CD4-positive, alpha-beta T cell treated with Interleukin-4 for 1 hour (primary cell): Measurements from ENCODE around the gene SLC35E2B.
A peak's percentile ranks its signal among the peaks of the same experiment; 100 is the strongest.
"Not testable (repeated sequence)": the region's sequence is repeated elsewhere in the genome, so short reads cannot be mapped to it uniquely, and the experiment has no call there.

Experiments used
- DNase-seq, 2 donors: peaks; one replicate each; pipeline ENCODE4 v3.0.0-alpha.2; 2020 to 2022

SLC35E2B gene

DNA sequence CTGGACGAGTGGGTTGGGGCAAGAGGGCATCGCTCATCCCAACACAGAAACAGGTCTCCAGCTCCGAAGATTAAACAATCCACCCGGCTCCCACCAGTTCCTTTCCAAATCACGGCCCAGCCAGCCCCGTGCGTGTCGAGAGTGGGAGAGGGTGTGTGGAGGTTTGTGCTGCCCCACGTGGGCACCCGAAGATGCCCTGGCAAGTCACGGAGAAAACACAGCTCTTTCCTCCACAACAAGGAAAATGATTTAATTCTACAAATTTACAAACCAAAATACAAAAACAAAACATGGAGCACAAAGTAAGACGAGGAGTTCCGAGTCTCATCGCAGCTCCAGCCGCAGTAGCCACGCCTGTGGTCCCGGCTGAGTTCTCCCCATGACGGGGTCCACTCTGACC, 9.9 kb upstream of the SLC35E2B start:
- not testable (repeated sequence) for DNase-seq

DNA sequence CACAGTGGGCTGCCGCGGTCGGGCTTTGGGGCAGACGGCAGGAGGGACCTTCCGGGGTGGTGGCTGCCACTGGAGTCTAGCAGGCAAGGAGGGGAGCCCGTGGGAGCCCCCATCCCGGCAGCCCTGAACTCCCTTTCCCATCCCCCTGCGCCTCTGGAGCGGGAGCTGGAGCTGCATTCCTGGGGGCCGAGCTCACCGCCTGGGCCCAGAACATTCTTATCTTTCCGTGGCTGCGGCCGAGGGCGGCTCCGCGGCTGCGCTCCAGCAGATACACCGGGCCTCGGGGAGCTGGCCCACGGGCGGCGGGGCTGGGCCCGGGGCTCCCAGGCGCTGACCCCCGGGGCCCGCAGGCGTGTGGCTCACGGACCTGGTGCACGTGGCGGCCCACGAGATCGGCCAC, 8.0 kb upstream of the SLC35E2B start:
- not testable (repeated sequence) for DNase-seq

DNA sequence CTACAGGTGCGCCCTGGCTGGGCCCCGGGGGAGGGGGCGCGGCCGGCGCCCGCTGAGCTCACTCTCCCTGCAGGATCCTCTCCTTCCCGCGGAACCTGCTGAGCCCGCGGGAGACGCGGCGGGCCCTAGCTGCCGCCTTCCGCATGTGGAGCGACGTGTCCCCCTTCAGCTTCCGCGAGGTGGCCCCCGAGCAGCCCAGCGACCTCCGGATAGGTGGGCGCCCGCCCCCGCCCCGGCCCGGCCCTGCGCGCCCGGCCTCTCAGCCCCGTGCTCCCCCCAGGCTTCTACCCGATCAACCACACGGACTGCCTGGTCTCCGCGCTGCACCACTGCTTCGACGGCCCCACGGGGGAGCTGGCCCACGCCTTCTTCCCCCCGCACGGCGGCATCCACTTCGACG, 7.5 kb upstream of the SLC35E2B start:
- DNase-seq: not testable (repeated sequence)

DNA sequence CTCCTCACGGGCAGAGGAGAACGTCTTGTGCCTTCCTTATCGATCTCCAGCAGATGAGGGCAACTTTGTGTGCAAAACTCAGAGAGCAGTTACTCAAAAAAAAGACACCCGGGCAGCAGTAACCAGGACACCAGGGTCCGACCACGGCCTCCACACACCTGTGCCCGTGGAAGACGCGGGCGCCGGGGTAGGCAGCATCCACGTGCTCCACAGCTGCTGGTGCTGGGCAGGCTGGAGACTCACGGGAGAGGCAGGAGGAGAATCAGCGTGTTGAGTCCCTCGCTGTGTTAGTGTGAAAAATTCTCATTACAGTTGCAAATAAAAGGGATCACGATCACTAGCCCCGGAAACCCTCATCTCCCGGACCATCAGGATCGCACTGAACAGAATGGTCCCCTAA, 6.5 kb upstream of the SLC35E2B start:
- DNase-seq: not testable (repeated sequence)

DNA sequence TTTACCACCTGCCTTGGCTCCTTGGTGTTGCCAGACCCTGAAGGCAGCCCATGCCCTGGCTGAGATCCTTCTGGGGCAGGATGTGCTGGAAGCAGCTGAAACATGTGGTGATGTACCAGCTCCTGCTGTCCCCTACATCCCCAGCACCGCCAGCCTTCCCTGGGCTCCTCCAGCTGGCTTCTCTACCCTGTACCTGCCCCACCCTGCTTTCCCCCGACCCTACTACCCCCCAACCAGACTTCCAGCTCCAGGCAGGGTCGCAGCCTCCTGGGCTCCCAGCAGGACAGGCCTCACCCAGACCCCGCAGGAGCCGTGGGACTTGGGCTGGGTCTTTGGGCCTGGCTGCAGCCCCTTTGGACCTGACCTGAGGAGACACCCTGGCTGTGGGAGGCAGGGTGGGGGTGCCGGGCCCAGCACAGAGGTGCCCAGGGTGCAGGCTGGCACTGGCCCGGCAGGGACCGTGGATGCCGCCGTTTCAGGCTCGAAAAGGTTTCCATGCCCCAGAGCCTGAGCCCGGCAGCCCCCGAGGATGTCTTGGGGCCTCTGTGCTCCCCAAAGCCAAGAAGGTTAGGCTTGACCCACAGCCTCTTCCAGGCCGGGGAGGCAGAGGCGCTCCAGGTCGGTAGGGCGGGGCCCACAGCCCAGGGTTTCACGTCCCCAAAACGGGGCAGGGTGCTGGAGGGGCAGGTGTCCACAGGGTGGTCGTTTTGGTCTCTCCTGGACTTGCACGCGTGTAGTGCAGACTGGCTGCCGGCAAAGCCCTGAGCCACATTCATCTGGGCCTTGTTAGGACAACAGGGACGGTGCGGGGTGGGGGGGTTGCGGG, 5.0 kb upstream of the SLC35E2B start:
- DNase-seq: not testable (repeated sequence)

DNA sequence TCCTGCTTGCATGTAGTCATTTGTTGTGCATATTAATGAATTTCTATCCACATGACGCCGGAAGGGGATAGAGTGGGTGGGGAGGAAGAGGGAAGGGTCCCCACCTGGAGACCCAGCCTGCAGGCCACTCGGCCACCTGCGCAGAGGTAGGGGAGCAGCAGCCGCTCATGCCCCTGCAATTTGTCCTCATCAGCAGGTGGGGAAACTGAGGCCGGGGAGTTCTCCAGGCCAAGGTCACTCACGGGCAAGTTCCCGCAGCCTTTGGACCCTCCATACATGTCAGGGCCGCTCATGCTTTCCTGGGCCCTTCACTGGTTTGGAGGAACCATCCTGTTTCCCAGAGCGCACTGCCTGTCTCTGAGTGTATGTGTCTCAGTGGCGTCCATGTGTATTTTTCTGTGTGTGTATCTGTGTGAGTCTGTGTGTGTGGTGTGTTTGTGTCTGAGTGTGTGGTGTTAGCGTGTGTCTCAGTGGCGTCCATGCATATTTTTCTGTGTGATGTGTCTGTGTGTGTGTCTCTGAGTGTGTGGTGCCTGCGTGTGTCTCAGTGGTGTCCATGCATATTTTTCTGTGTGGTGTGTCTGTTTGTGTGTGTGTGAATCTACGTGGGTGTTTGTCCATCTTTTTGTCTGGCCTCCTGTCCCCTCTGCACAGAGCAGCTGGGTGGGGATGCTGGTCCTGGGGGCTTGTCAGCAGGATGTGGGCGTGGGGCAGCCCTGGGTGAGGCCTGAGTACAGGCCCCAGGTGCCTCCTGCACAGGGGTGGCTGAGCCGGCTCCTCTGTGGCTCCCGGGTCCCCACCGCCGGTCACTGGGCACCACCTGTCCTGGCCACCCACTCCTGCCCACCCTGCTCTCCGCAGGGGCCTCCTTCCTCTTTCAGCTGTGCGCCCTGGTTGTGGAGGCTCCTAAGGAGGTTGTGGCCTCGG, 4.1 kb upstream of the SLC35E2B start:
- not testable (repeated sequence) for DNase-seq

DNA sequence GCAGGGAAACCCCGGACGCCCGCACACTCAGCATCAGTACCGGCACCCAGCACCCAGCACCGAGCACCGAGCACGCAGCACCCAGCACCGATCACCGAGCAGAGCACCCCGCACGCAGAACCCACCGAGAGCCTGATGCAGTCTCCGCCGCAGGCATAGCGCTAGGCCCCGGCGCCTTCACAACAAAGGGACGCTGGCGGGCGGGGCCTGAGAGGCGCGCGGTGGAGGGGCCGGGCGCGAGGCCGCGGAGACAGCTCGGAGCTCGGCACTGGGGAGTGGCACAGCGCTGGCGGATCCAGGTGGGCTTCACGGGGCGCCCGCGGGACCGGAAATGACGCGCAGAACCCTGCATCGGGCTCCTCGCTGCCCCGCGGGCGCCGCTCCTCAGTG, 276 bp downstream of the SLC35E2B start:
- DNase-seq: not testable (repeated sequence)

DNA sequence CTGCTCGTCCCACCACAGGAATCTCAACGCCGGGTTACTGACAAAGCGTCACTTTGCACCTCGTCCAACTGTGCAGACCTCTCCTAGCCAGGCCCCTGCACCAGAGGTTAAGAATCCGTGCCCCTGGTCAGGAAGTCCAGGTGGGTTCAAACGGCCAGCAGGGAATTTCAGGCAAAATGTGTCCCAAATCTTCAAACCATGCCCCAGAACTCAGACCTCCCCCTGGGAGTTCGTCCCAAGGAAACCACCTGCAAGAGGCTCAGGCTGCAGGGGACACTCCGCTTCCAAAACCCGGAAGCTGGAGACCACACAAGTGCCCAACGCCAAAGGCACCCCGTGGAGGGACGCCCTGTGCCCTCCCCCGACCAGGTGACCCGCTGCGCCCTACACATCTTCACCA, 1.2 kb downstream of the SLC35E2B start:
- not testable (repeated sequence) for DNase-seq

DNA sequence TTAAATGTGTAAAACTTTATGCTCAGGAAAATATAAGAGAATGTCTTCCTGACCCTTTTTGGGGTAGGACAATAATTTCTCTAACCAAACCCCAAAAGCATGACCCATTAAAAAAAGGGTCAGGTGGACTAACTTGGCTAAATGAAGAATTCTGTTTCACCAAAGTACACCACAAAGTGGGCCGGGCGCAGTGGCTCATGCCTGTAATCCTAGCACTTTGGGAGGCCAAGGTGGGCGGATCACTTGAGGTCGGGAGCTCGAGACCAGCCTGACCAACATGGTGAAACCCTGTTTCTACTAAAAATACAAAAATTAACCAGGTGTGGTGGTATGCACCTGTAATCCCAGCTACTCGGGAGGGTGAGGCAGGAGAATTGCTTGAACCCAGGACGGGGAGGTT, 3.1 kb downstream of the SLC35E2B start:
- DNase-seq: not testable (repeated sequence)

DNA sequence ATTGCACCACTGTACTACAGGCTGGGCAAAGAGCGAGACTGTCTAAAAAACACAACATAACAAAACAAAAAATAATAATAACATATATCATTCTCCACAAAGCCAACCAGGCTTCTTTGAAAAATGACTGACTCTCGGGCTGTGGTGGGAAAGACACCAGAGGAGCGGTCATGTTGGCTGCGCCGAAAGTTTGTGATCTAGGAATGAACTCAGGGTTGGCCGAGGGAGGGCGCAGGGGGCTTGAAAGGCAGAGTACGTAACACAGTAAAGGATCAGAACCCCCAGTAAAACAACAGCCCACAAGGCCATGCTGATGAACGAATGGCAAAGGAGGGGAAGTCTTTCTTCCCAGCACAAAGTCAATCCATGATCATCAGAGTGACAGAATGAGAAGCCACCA, 4.7 kb downstream of the SLC35E2B start:
- DNase-seq: no peak

DNA sequence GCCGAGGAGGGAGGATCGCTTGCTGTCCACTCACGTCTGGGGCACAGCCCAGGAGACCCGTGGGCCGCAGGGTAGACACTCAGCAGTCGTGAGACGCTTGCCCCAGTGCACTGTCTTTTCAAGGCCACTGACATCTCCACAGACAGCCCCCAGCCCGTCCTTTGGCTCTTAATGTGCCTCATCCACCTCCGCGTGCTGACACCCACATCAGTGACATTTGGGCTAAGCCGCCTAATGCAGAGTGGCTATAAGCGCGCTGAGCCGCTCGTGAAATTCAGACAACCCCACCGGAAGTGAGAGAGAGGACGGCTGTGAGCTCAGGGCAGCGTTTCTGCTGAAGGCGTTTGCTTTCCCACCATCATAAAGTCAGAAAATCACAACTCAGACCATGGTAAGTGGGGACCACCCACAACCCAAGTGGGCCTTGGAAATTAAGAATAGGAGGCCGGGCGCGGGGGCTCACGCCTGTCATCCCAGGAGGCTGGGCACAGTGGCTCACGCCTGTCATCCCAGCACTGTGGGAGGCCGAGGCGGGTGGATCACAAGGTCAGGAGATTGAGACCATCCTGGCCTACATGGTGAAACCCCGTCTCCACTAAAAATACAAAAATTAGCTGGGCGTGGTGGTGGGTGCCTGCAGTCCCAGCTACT, 8.4 kb downstream of the SLC35E2B start:
- DNase-seq: no peak

DNA sequence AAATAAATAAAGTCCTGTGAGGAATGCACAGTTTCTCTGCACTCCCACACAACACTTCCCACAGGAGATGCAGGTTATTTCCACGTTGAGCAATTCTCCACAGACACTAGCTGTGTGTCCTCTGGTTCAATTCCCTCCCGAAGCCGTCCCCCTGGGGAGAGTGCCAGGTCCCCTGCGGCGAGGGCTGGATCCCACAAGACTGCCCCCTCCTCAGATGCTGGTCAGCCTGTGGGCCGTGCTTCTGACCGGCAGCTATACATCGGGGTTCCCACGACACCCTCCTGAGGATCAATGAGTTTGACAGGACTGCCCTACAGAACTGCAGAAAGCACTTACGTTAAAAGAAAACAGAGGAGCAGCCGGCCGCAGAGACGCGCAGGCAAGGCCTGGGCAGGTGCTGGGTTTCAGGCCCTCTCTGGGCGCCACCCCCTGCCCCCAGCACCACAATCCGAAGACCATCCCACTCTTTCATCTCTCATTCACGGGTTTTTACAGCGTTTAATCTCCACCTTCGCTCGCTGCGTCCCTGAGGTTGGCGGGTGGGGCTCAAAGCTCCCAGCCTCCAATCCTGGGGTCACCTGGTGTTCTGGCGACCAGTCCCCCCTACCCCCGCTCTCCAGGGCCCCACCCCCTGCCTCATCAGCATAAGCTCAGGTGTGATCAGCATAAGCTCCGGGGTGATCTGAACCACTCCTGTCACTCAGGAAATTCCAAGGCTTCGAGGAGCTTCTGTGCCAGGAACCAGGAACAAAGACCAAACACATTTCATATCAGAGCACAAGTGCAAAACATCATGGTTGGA, 9.3 kb downstream of the SLC35E2B start:
- DNase-seq: no peak

DNA sequence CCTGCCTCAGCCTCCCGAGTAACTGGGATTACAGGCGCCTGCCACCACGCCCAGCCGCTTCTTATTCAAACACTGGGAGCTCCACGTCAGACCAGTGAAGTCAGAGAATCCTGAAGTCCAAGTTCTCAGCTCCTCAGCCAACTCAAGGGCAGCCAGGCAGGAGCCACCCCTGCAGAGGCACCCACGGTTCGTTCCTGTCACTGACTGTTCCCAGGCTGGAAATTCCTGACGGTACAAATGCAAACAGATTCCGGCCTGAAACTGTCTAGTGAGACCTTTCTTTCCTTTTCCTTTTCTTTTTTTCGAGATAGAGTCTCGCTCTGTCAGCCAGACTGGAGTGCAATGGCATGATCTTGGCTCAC, 11.7 kb downstream of the SLC35E2B start:
- DNase-seq: no peak

DNA sequence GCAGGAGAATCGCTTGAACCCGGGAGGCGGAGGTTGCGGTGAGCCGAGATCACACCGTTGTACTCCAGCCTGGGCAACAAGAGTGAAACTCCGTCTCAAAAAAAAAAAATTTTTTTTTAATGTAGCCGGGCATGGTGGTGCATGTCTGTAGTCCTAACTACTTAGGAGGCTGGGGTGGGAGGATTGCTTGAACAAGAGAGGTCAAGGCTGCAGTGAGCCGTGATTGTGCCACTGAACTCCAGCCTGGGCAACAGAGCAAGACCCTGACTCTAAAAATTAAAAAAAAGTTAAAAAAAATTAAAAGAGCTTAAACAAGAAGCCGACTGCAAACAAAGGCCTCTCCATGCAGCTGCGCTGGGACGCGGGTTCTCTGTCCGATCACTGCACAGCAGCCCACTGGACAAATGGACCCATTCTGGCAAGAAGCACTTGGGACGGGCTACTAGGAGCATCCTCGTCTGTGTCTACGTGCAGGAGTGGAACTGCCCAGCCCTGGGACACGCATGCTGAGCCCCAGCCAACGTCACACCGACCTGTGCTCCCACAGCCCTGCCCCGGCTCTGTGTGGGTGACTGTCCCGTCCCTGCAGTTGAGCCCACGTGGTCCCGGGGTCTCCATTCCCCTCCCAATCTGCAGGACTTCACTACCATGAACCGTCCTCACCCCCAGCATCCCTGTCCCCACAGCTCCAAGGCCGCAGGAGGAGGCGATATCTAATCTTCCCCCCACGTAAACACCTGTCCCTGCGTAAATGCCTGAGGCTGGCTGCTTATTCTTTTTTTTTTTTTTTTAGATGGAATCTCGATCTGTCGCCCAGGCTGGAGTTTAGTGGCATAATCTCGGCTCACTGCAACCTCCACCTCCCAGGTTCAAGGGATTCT, 12.3 kb downstream of the SLC35E2B start:
- DNase-seq: no peak

DNA sequence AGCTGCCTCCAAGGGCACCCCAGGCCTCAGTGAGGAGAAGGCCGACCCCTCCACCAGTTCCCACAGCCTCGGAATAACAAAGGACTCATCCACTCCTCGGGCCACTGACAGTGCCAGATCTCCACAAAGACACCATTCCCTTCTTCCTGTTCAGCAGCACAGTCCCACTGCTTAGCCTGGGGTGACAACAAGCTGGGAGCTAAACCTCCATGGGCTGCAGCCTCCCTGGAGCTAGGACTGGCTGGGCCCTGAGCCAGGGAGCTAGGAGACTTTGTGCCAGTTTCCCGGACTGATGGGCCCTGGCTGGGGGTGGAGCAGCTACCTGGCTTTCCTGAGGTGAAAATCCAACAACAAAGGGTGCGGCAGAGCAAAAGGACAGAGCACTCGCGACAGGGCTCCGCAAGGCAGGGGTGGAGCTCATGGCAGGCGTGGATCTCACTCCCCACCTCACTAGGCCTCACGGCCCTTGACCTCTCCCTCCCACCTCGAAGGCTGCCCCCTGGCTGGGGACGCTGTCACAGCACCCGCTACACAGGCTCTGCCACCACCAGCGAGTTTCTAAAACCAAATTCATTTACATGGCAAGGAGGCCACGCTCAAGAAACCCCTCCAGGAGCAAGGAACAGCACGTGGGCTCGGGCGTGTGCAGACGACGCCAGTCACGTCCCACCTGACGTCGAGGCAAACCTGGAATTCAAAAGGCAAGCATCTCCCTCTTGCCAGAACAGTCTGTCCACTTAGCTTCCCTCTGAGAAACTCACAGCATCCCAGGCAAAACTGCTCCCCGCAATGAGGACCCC, 13.8 kb downstream of the SLC35E2B start:
- peak in 1 of 2 donors; percentile 56 for DNase-seq

DNA sequence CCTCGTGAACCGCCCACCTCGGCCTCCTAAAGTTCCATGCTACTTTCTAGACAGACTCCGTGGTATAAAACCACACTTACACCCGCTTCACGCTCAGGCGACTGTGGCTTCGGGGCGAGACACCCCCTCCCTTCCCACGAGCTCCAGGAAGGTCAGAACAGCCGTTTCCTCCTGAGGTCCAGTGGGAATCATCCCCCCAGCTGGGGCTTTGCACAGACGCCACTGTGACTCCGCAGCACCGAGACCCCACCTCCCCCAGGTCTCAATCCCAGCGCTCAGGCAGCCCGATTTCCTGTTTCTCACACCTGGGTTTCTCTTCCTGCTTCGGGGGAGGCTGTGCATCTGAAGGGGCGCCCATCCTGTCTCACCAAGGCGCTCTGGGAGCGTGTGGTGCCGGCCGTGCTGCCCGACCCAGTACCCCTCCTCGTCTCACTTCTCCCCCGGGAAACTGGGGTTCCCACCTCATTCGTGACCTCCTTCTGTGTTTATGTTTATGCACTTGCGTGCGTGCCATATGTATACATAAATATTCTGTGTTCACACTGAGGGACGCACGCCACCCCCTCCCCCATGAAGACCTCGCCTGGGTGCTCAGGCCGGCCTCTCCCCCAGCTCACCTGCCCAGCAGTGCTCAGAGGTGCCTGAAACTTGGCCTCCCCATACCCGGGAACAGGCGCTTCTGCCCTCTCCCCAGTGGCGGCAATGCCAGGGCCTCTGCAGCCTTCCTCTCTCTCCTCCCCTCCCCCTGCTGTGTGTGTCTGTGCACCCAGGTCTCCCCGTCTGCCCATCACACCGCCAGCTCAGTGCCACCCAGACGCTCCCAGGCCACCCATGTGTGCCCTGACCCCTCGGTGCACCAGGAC, 14.6 kb downstream of the SLC35E2B start:
- DNase-seq: peak; percentile 54 to 56

DNA sequence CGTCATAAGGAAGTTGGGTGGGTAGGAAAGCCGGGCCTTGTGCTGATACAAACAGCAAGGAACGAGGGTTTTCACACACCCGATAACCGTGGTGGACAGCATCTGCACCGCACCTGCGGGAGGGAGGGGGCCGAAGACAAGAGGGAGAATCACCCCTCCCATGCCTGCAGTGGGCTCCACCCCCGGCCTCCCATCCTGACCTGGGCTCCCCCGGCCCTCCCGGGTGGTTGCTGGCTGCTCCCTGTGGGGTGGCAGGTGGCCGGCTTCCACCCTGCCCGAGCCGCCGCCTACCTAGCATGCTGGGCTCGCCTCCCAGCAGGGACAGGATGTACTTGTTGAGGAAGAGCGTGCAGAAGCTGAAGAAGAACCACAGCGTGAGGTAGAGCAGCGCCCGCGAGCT, 16.5 kb downstream of the SLC35E2B start:
- DNase-seq: not testable (repeated sequence)

DNA sequence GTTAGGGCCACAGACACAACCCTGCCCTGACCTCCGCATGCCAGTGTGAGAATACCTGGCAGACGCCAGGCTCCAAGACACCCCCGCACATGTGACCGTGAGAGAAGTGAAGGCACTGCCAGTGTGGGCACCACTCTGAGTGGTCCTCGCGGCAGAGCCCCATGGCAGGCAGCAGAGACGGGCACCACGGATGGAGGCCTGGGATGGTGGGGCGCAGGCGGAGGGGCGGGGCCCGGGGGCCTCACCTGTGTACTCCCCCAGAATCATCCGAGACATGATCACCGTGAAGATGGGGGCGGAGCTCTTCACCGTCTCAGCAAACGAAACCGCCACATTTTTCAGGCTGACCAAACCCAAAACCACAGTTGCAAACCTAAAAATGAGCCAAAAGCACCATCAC, 17.4 kb downstream of the SLC35E2B start:
- not testable (repeated sequence) for DNase-seq

DNA sequence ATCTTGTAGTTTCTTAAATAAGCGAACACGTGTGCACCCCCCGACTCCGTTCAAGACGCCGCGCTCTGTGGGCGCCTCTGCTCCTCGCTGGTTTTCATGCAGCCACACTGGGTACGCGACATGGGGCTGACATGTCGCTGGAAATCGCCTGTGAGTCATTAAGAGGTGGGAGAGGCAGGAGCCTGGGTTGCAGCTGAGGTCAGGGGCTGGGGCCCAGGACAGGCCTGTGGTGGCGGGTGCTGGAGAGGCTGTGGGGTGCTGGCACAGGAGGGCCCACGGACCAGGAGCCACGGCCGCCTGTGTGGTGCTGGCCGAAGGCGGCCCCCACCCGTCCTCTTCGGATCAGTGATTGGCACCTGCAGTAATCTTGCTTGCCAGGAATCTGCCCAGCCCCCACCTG, 17.8 kb downstream of the SLC35E2B start:
- DNase-seq: not testable (repeated sequence)
